SU-DHL-6 (cell line): ENCODE data around the gene UBE2O.

ENCODE experiments used
- CTCF ChIP-seq: fragments of 200-600 bp; sonication (generic); IDR thresholded peaks from one replicate; pipeline ENCODE4 v1.5.1; 2017; ENCODE audit warnings: antibody characterized with exemption, mild to moderate bottlenecking, low read length, moderate library complexity; ENCODE audit not compliant: insufficient read depth, poor library complexity, severe bottlenecking
- EZH2phosphoT487 ChIP-seq: fragments of 200-600 bp; sonication (generic), shearing (Covaris generic); conservative IDR thresholded peaks from 2 replicates; pipeline ENCODE4 v1.6.1; 2018; ENCODE audit warnings: mild to moderate bottlenecking, antibody characterized with exemption, low read length, moderate library complexity, mixed read lengths

- no peak for TF ChIP-seq CTCF
- no peak for TF ChIP-seq EZH2phosphoT487
Measured at GRCh38 chr17:76501827-76502307, 48.9 kb upstream of the UBE2O start.
